Stimulated activated CD8-positive, alpha-beta memory T cell treated with anti-CD3 and anti-CD28 coated beads, Interleukin-15, amount 100 ng/mL, for 48 hours (primary cell): Measurements from ENCODE around the gene KRT83.
"Not testable (repeated sequence)": the region's sequence is repeated elsewhere in the genome, so short reads cannot be mapped to it uniquely, and the experiment has no call there.

ENCODE experiments used
- DNase-seq, 2 donors: peaks; one replicate each; pipeline ENCODE4 v3.0.0-alpha.2; 2020; ENCODE audit warnings: low read depth in 2 of 2

KRT83 gene

GRCh38 chr12:52310622-52311284 is 10.4 kb downstream of the KRT83 start:
- DNase-seq, result no peak

- no peak for DNase-seq
Measured at GRCh38 chr12:52308806-52309425, 12.3 kb downstream of the KRT83 start.

GRCh38 chr12:52307836-52308805 is 13.1 kb downstream of the KRT83 start:
- peak in 1 of 2 donors; percentile 34 for DNase-seq

GRCh38 chr12:52306731-52307130 is 14.5 kb downstream of the KRT83 start:
- DNase-seq, result no peak

- no peak for DNase-seq
Measured at GRCh38 chr12:52305921-52306705, 15.1 kb downstream of the KRT83 start.

- not testable (repeated sequence) for DNase-seq
Measured at GRCh38 chr12:52304941-52305411, 16.2 kb downstream of the KRT83 start.

- not testable (repeated sequence) for DNase-seq
Measured at GRCh38 chr12:52302242-52302914, 18.8 kb downstream of the KRT83 start.

GRCh38 chr12:52301721-52302120 is 19.5 kb downstream of the KRT83 start:
- not testable (repeated sequence) for DNase-seq

- no peak for DNase-seq
Measured at GRCh38 chr12:52300796-52301691, 20.2 kb downstream of the KRT83 start.

GRCh38 chr12:52298677-52299190 is 22.5 kb downstream of the KRT83 start:
- DNase-seq, result no peak

GRCh38 chr12:52296572-52297215 is 24.5 kb downstream of the KRT83 start:
- DNase-seq, result no peak

GRCh38 chr12:52295663-52296062 is 25.5 kb downstream of the KRT83 start:
- DNase-seq, result no peak

- DNase-seq, result no peak
Measured at GRCh38 chr12:52294803-52295202, 26.4 kb downstream of the KRT83 start.

- no peak for DNase-seq
Measured at GRCh38 chr12:52293926-52294325, 27.3 kb downstream of the KRT83 start.

- DNase-seq, result no peak
Measured at GRCh38 chr12:52291267-52291935, 29.8 kb downstream of the KRT83 start, which contains the start of gene KRT81. KRT81 (minus strand) TSS chr12:52291534; CDS start chr12:52291465, 69 bp downstream.

- not testable (repeated sequence) for DNase-seq
Measured at GRCh38 chr12:52290483-52291134, 30.6 kb downstream of the KRT83 start.
